ENCODE data around the gene LSG1.

DNA sequence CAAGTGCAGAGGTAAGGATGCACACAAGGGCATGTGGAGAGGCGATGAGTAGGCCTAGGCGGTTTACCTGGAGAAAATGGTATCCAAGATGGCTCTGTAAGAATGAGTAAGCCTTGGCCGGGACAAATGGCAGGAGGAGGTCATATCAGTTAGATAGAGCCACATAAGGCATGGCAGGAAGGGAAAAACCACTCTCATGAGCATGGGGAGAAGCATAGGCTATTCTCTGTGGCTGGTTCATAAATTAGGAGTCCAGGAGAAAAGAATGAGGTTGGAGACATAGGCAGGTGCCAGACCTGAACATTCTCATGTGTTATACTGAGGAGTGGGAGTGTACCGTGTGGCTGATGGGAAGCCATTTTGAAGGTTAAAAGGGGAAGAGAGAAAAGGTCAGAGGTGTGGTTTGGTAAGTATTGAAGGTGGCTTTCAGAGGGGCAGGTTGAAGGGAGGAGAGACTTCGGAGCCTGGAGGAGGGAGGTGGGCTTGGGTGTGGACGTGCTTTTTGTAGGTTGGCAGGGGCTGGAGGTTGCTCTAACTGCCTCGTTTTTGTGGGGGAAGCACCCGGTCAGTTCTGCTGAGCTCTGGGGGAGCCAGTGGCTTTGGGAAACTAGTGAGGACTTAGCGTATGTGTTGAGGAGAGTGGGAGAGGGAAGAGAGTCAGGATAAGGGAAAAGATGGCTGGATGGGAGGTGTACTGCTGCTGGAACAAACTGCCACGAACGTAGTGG lies 9.1 kb upstream of the LSG1 start:
- TF ChIP-seq IRF2 (CRISPR knock-in tag; IDR thresholded peaks at IDR 0.05; ENCODE audit: borderline replicate concordance, low read depth) (no peak), ELF4 (CRISPR knock-in tag; IDR thresholded peaks at IDR 0.05; ENCODE audit: low read depth) (no peak), NR1H2 (CRISPR knock-in tag; IDR thresholded peaks at IDR 0.05) (no peak), ZNF232 (CRISPR knock-in tag; IDR thresholded peaks at IDR 0.05) (no peak), KAT7 (CRISPR knock-in tag; IDR thresholded peaks at IDR 0.05; ENCODE audit: borderline replicate concordance) (no peak), TEAD1 (CRISPR knock-in tag; IDR thresholded peaks at IDR 0.05) (no peak)
- TF ChIP-seq, protein P1, sequence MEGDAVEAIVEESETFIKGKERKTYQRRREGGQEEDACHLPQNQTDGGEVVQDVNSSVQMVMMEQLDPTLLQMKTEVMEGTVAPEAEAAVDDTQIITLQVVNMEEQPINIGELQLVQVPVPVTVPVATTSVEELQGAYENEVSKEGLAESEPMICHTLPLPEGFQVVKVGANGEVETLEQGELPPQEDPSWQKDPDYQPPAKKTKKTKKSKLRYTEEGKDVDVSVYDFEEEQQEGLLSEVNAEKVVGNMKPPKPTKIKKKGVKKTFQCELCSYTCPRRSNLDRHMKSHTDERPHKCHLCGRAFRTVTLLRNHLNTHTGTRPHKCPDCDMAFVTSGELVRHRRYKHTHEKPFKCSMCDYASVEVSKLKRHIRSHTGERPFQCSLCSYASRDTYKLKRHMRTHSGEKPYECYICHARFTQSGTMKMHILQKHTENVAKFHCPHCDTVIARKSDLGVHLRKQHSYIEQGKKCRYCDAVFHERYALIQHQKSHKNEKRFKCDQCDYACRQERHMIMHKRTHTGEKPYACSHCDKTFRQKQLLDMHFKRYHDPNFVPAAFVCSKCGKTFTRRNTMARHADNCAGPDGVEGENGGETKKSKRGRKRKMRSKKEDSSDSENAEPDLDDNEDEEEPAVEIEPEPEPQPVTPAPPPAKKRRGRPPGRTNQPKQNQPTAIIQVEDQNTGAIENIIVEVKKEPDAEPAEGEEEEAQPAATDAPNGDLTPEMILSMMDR (IDR thresholded peaks at IDR 0.05) = no peak
- TF ChIP-seq, protein P2, sequence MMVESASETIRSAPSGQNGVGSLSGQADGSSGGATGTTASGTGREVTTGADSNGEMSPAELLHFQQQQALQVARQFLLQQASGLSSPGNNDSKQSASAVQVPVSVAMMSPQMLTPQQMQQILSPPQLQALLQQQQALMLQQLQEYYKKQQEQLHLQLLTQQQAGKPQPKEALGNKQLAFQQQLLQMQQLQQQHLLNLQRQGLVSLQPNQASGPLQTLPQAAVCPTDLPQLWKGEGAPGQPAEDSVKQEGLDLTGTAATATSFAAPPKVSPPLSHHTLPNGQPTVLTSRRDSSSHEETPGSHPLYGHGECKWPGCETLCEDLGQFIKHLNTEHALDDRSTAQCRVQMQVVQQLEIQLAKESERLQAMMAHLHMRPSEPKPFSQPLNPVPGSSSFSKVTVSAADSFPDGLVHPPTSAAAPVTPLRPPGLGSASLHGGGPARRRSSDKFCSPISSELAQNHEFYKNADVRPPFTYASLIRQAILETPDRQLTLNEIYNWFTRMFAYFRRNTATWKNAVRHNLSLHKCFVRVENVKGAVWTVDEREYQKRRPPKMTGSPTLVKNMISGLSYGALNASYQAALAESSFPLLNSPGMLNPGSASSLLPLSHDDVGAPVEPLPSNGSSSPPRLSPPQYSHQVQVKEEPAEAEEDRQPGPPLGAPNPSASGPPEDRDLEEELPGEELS (CRISPR knock-in tag; IDR thresholded peaks at IDR 0.05) = no peak
- TF ChIP-seq, protein P3, sequence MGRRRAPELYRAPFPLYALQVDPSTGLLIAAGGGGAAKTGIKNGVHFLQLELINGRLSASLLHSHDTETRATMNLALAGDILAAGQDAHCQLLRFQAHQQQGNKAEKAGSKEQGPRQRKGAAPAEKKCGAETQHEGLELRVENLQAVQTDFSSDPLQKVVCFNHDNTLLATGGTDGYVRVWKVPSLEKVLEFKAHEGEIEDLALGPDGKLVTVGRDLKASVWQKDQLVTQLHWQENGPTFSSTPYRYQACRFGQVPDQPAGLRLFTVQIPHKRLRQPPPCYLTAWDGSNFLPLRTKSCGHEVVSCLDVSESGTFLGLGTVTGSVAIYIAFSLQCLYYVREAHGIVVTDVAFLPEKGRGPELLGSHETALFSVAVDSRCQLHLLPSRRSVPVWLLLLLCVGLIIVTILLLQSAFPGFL (CRISPR knock-in tag; IDR thresholded peaks at IDR 0.05; ENCODE audit: borderline replicate concordance) = no peak
- TF ChIP-seq, protein P4, sequence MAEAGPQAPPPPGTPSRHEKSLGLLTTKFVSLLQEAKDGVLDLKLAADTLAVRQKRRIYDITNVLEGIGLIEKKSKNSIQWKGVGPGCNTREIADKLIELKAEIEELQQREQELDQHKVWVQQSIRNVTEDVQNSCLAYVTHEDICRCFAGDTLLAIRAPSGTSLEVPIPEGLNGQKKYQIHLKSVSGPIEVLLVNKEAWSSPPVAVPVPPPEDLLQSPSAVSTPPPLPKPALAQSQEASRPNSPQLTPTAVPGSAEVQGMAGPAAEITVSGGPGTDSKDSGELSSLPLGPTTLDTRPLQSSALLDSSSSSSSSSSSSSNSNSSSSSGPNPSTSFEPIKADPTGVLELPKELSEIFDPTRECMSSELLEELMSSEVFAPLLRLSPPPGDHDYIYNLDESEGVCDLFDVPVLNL (CRISPR knock-in tag; IDR thresholded peaks at IDR 0.05; ENCODE audit: borderline replicate concordance, low read depth) = no peak
- TF ChIP-seq, protein P5, sequence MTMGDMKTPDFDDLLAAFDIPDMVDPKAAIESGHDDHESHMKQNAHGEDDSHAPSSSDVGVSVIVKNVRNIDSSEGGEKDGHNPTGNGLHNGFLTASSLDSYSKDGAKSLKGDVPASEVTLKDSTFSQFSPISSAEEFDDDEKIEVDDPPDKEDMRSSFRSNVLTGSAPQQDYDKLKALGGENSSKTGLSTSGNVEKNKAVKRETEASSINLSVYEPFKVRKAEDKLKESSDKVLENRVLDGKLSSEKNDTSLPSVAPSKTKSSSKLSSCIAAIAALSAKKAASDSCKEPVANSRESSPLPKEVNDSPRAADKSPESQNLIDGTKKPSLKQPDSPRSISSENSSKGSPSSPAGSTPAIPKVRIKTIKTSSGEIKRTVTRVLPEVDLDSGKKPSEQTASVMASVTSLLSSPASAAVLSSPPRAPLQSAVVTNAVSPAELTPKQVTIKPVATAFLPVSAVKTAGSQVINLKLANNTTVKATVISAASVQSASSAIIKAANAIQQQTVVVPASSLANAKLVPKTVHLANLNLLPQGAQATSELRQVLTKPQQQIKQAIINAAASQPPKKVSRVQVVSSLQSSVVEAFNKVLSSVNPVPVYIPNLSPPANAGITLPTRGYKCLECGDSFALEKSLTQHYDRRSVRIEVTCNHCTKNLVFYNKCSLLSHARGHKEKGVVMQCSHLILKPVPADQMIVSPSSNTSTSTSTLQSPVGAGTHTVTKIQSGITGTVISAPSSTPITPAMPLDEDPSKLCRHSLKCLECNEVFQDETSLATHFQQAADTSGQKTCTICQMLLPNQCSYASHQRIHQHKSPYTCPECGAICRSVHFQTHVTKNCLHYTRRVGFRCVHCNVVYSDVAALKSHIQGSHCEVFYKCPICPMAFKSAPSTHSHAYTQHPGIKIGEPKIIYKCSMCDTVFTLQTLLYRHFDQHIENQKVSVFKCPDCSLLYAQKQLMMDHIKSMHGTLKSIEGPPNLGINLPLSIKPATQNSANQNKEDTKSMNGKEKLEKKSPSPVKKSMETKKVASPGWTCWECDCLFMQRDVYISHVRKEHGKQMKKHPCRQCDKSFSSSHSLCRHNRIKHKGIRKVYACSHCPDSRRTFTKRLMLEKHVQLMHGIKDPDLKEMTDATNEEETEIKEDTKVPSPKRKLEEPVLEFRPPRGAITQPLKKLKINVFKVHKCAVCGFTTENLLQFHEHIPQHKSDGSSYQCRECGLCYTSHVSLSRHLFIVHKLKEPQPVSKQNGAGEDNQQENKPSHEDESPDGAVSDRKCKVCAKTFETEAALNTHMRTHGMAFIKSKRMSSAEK (CRISPR knock-in tag; IDR thresholded peaks at IDR 0.05; ENCODE audit: borderline replicate concordance) = no peak
